Stimulated activated CD8-positive, alpha-beta memory T cell treated with anti-CD3 and anti-CD28 coated beads, Interleukin-2, amount 100 ng/mL, for 1 hour (primary cell): ENCODE measurements around the gene FXYD7.
"Not testable (repeated sequence)": the region's sequence is repeated elsewhere in the genome, so short reads cannot be mapped to it uniquely, and the experiment has no call there.

ENCODE experiments used
- DNase-seq, 2 donors: peaks; one replicate each; pipeline ENCODE4 v3.0.0-alpha.2; 2020; ENCODE audit warnings: low read depth in 2 of 2

Gene FXYD7

DNA sequence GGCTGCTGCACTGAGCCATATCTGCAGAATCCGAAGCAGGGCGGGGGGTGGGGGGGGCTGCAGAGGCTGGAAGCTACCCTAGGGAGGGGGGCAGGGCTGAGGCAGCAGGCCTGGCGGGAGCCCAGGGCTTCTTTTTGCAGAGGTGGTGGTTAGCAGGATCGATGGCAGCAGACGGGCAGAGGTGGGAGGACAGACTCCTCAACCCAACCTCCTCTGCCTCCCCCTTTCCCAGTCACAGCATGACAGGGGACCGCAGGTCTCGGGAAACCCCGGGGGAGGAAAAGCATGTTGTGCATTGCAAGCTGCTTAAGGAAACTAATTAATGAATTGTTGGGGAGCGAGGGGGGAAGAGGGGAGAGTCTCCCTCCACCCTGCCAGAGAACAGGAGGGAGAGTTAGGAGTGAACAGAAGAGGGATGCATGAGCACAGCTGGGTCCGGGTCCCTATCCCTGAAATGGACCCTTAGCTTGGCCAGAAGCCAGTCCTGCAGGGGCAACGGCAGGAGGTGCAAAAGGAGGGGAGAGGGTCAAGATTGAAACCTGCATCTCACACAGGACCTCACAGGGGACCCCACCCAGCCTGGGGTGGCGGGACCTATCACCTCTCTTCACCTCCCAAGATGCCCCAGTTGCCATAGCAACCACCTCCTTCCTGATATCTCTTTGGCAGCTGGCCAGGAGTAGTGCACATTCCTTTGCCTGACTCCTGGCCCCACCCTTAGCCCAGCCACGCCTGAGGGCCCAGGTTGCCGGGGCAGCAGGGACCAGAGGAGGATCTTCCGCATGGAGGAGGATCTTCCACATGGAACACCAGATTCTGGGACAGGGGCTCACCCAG is 1.8 kb downstream of the FXYD7 start:
- DNase-seq = no peak

GRCh38 chr19:35146746-35147459 is 3.8 kb downstream of the FXYD7 start:
- DNase-seq = no peak

GRCh38 chr19:35149463-35149862 is 6.4 kb downstream of the FXYD7 start:
- no peak for DNase-seq

DNA sequence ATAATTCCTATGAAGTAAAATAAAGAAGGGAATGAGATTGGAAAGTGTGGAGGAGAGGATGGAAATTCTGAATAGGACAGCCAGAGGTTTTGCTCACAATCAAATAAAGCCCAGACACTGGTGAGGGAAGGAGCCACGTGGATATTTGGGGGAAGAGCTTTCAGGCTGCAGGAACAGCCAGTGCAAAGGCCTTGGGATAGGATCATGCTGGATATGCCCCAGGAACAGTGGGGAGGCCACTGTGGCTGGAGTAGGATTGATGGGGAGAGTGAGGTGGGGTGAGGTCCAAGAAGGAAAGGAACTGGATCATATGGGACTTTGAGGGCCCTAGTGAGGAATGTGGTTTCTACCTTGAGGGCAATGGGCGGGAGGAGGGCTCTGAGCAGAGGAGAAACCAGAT is 7.4 kb downstream of the FXYD7 start:
- DNase-seq = no peak

DNA sequence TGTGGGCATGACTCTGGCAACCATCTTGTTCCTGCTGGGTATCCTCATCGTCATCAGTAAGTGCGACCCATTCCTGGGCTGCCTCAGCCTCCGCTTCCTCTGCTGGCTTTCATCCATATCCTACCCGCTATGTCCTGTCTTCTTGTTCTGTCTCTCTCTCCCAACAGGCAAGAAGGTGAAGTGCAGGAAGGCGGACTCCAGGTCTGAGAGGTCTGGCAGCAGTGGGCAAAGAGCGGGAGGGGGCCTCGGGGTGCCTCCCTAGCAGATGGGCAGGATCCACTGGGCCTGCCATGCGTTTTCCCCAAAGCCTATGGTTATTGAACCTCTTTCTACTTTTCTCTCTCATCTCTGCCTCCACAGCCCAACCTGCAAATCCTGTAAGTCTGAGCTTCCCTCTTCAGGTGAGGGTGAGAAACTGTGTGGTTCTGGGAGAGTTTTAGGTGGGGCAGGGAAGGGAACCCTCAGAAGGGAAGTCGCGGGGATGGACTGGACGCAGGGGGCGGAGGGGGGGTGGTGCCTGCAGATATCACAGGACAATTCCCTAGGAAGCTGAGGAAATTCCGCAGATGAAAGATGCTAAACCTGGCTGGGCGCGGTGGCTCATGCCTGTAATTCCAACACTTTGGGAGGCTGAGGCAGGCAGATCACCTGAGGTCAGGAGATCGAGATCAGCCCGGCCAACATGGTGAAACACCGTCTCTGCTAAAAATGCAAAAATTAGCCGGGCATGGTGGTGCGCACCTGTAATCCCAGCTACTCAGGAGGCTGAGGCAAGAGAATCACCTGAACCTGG is 8.4 kb downstream of the FXYD7 start:
- DNase-seq = no peak

- DNase-seq = not testable (repeated sequence)
These were observed 10.1 kb downstream of the FXYD7 start for GRCh38 chr19:35153129-35153522.

DNA sequence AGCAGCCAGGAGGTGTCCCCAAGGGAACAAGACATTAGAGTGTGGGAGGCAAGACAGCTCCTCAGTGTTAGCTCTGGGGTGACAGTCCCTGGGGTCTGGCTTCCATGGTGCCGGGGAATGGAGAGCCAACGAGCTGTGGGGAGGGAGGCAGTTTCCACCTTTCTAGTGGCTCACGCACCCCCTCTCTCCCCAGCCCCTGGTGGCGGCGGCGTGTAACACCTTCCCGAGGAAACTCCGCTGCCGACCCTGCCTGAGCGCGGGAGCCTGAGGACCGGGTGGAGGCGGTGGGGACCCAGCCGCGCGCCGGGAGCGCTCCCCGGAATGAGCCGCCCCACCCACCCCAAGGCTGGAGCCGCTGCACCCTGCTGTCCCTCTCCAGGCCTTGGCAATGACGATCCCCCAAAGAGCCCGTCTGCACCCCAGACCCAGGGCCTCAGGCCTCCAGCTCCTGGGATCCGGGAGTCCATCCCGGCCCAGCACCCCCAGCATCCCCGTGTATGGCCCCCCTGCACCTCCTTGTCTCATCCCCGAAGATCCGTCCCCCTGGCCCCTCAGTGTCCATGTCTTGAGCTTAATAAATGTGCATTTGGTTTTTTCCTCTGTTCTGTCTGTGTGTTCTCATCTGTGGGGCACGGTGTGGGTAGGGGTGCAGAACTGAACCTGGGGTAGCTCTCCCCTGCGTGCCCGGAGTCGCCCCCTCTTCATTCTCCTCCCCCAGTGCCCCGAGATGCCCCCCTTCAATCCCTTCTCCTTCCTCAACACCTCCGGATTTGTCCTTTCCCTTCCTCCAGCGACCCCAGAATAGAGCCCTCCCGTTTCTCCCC is 10.9 kb downstream of the FXYD7 start:
- peak; percentile 46 to 62 for DNase-seq

DNA sequence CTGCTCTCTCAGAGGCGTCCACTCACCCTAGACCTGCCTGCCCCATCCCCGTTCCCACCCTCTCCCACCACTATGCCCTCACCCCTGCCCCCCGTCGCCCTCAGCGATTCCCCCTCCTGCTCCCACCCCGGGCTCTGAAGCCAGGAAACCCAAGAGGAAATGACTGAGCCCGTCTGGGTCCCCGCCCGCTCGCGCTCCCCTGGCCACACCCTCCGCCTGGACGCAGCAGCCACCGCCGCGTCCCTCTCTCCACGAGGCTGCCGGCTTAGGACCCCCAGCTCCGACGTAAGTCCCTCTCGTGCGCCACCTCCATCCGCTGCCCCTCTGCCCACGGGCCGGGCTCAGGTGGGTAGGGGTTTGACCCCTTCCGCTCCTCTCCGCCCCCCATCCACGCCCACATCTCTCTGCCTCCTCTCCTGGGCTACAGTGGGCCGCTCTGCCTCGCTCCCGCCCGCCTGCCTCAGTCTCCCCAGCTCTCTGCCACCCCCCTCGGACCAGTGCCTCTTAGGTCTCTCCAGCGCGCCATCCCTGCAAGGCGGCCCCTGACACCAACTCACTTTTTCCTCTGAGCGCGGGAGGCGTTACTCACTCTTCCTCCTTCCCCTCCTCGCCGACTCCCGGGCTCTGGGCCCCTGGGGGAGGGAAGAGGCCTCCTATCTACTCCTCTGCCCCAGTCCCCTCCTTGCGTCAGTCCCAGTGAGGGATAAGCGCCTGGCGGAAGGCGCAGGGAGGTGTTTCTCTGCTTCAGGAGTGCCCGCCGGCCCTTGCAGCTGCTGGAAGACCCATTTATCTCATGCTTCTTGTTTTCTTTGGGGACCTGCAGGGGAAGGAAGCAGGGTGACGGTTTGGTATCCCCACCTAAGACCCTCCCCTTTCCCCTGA is 11.7 kb downstream of the FXYD7 start, which contains the start of gene FXYD5:
Gene FXYD5 (plus strand): TSS at position 211 of the 882 bp plus-strand sequence. CDS start 816 bp downstream, outside the sequence.
- peak; percentile 58 to 68 for DNase-seq

DNA sequence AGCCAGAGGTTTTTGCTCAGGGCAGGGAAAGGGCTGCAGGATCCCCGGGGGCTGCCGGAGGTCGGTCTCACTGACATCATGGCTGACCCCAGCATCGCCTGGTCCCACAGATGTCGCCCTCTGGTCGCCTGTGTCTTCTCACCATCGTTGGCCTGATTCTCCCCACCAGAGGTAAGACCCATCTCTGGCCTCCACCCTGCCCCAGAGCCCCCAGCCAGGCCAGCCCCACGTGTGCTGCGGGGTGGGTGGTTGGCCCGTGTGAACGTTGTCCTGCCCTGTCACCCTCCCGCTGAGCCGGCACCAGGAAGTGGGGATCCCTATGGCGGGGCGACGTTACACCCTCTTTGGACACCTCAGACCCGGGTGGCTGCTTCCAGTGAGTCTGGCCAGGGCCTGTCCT is 12.4 kb downstream of the FXYD7 start:
- DNase-seq = no peak

- DNase-seq = no peak
These were observed 13.1 kb downstream of the FXYD7 start for GRCh38 chr19:35155981-35156672.

- DNase-seq = no peak
These were observed 13.6 kb downstream of the FXYD7 start for GRCh38 chr19:35156673-35157014.

- DNase-seq = no peak
These were observed 14.4 kb downstream of the FXYD7 start for GRCh38 chr19:35157431-35157830.

DNA sequence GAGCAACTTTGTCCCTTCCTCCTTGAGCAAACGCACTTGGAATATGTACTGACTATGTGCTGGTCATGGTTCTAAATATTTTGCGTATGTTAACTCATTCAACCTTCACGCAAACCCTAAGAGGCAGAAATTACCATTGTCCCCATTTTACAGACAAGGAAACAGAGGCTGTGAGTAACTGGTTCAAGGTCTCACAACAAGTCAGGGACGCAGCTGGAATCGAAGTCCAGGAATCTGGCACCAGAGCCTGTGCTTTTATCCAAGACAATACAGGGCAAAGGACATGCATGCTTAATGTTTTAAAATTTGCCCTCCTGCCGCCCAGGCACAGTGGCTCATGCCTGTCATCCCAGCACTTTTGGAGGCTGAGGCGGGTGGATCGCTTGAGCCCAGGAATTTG is 16.6 kb downstream of the FXYD7 start:
- DNase-seq = no peak

DNA sequence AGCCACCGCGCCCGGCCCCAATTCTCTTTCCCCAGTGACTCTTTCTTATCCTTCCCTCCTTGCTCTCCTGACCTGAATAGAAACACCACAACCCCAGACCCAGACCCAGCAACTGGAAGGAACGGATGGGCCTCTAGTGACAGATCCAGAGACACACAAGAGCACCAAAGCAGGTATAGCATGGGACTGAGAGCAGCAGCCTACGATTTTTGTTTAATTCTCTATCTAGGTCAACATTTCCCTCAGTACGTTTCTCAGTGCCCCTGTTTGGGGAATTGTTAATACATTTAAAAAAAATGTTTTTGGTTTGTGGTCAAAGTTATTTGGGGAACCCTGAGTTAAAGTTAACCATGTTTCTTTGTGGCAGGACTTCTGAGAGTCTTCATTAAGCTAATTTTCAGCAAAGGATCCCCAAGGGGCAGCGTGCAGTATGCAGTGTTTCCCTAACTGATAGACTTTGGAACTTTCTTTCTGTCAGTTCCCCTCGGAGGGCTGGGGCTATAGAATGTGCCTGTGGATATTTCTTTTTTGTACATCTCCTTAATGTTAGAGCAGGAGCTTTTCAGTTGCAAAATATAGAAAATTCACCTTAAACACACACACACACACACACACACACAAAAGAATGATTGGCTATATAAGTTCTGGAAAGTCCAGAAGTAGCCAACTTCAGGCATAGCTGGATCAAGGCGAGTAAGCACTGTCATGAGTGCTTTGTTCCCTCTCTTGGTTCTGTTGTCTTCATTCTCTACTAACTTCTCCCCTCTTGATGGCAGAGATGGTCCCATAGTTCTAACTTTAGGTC is 17.8 kb downstream of the FXYD7 start:
- DNase-seq = no peak

DNA sequence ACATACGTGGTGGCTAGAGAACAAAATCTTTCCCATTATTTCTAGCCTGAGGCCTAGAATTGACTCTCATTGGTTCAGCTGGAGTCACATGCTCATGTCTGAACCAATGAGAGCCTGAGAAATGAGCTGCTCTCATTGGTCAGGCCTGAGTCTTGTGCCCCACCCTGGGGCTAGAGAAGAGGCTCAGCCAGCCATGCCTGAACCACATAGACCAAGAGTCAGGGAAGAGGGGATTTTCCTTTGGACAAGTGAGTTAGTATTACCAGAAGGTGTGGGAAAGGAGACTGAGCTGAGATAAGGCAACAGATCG is 18.3 kb downstream of the FXYD7 start:
- no peak for DNase-seq

GRCh38 chr19:35162471-35163326 is 19.6 kb downstream of the FXYD7 start:
- DNase-seq = no peak

- DNase-seq = no peak
These were observed 21.4 kb downstream of the FXYD7 start for GRCh38 chr19:35164418-35164817.
